Hepatocyte (in vitro differentiated cells): Measurements from ENCODE around the gene PRXL2B.

ENCODE experiments used
- EZH2 ChIP-seq: fragments of 200-600 bp; sonication (generic); IDR thresholded peaks from 2 replicates; pipeline ENCODE4 v1.6.1; 2016; ENCODE audit warnings: antibody characterized with exemption, mild to moderate bottlenecking, borderline replicate concordance
- EZH2phosphoT487 ChIP-seq: fragments of 200-600 bp; sonication (generic); IDR thresholded peaks from one replicate; pipeline ENCODE4 v1.6.1; 2018; ENCODE audit warnings: antibody characterized with exemption, mild to moderate bottlenecking, low read depth, moderate library complexity; ENCODE audit not compliant: unreplicated experiment, severe bottlenecking
- TF ChIP-seq, protein P1 (sequence below): fragments of 200-600 bp; sonication (generic); IDR thresholded peaks from 2 replicates; pipeline ENCODE4 v1.5.1; 2016; ENCODE audit warnings: antibody characterized with exemption, mild to moderate bottlenecking; ENCODE audit not compliant: poor library complexity

DNA sequence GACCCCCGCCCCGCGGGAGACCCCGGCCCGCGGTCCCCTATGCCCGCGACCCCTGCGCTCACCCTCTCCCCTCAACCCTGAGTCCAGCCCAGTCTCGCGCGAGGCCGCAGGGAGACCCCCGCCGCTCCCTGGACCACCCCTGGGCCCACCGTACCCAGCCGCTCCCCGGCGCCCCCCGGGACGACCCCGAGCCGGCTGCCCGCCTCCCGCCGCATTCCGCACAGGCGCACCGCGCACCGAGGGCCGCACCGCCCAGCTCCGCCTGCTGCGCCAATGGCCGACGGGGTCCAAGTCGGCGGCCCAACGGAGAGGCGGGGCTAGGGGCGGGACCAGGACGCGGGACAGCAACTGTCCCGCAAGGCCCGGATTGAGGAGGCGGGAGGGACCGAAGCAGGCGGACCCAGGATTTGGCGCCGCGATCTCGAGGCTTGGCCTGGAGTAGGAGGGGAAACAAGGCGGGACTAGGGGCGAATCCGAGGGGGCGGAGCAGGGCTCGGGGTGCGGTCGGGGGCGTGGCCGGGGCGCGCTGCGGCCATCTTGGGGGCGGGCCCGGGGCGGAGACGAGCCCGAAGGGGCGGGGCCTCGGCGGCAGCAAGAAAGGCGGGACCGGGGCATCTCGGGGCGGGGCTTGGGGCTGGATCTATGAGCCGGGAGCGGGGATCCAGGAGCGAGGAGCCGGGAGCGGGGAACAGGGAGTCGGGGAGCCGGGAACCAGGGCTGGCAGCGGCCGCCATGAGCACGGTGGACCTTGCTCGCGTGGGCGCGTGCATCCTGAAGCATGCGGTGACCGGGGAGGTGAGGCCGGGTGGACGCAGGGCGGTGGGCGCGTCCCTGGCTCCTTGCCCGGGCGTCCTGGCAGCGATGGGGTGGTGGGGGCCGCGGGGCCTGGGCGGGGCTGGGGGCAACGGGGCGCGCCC is at the start of gene PRXL2B:
- TF ChIP-seq, protein P1, sequence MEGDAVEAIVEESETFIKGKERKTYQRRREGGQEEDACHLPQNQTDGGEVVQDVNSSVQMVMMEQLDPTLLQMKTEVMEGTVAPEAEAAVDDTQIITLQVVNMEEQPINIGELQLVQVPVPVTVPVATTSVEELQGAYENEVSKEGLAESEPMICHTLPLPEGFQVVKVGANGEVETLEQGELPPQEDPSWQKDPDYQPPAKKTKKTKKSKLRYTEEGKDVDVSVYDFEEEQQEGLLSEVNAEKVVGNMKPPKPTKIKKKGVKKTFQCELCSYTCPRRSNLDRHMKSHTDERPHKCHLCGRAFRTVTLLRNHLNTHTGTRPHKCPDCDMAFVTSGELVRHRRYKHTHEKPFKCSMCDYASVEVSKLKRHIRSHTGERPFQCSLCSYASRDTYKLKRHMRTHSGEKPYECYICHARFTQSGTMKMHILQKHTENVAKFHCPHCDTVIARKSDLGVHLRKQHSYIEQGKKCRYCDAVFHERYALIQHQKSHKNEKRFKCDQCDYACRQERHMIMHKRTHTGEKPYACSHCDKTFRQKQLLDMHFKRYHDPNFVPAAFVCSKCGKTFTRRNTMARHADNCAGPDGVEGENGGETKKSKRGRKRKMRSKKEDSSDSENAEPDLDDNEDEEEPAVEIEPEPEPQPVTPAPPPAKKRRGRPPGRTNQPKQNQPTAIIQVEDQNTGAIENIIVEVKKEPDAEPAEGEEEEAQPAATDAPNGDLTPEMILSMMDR: no peak
- no peak for TF ChIP-seq EZH2phosphoT487
- no peak for TF ChIP-seq EZH2
